Calu3 (cell line): Measurements from ENCODE around the gene ZBTB25. TPM values are rescaled to one million over a fixed set of nuclear protein-coding genes. Genes with fewer than 3 reads are reported as not detected.

Experiments used
- BruUV-seq: library from RNA; stranded (reverse); fragments of 400-500 nt; replicated peaks from 2 replicates; lab custom pipeline; 2021; lab: Mats Ljungman, UMichigan
- CTCF ChIA-PET: fragments of 300-600 bp; sonication (Branson Sonifier 250); formaldehyde crosslinking; loops from one replicate; lab custom pipeline; 2022; ENCODE audit warnings: antibody characterized with exemption; lab: Charles Lee
- DNase-seq: peaks from one replicate; pipeline ENCODE4 v3.0.0; 2022
- H3K27ac Mint-ChIP-seq: one replicate; pipeline ENCODE4 v1.8.0; 2022; ENCODE audit warnings: mixed read lengths; ENCODE audit not compliant: unreplicated experiment
- H3K27me3 Mint-ChIP-seq: one replicate; pipeline ENCODE4 v1.8.0; 2022; ENCODE audit warnings: mixed read lengths; ENCODE audit not compliant: unreplicated experiment
- H3K36me3 Mint-ChIP-seq: one replicate; pipeline ENCODE4 v1.8.0; 2022; ENCODE audit warnings: mild to moderate bottlenecking, moderate library complexity, mixed read lengths; ENCODE audit not compliant: insufficient read depth, unreplicated experiment
- H3K4me1 Mint-ChIP-seq: one replicate; pipeline ENCODE4 v1.8.0; 2022; ENCODE audit warnings: mild to moderate bottlenecking, low read depth, mixed read lengths; ENCODE audit not compliant: unreplicated experiment
- H3K4me3 Mint-ChIP-seq: one replicate; pipeline ENCODE4 v1.8.0; 2022; ENCODE audit warnings: mild to moderate bottlenecking, low read depth, moderate library complexity, mixed read lengths; ENCODE audit not compliant: unreplicated experiment
- H3K9me3 Mint-ChIP-seq: one replicate; pipeline ENCODE4 v1.8.0; 2022; ENCODE audit warnings: low read depth, mixed read lengths; ENCODE audit not compliant: unreplicated experiment
- intact Hi-C: fragments of 100-400 bp; cut with micrococcal nuclease; formaldehyde crosslinking; loops from one replicate; pipeline ENCODE4 v1.10.0; 2022; ENCODE audit not compliant: unreplicated experiment
- total RNA-seq: library from RNA; stranded (reverse); gene quantifications from 2 replicates; pipeline ENCODE4 v1.2.3, GENCODE V29; 2022
- TF ChIP-seq, protein P1 (sequence below): fragments of 200-600 bp; IDR thresholded peaks from one replicate; pipeline ENCODE4 v1.8.0; 2022; ENCODE audit warnings: antibody characterized with exemption; ENCODE audit not compliant: unreplicated experiment

ZBTB25 gene
- total RNA-seq, 1 experiment from 2014 or later: 11.3 TPM

DNA sequence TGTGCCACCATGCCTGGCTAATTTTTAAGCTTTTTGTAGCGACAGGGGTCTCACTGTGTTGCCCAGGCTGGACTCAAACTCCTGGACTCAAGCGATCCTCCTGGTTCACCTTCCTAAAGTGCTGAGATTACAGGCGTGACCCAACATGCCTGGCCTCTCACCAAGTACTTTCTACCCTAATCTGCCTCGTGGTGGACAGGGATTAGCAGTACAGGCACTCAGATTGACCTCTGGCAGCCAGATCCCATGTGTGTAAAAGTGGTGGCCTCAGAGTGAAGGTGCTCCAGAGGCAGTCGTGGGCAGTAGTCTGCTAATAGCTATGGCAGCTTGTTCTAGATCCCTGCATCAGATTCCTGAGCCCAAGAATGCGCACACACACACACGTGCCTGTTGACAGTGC is 84.6 kb downstream of the ZBTB25 start:
- intact Hi-C loops: no loop called here
- H3K36me3 Mint-ChIP-seq: peaks cover 34% of the 10 kb centered on the region
- no TSS peak for BruUV-seq
- H3K4me3 Mint-ChIP-seq: no peak overlapping the region
- H3K27ac Mint-ChIP-seq: no peak overlapping the region
- no peaks in the 10 kb centered on the region for H3K27me3 Mint-ChIP-seq
- CTCF ChIA-PET: interaction anchor here (0.6 to 0.7 kb wide), 2 partner anchors 60 to 63 kb away, joined by 3 to 5 read pairs; no protein-coding TSS in a partner anchor
- no peak for DNase-seq
- H3K9me3 Mint-ChIP-seq: no peaks in the 10 kb centered on the region
- peaks cover 8% of the 10 kb centered on the region for H3K4me1 Mint-ChIP-seq
- TF ChIP-seq, protein P1, sequence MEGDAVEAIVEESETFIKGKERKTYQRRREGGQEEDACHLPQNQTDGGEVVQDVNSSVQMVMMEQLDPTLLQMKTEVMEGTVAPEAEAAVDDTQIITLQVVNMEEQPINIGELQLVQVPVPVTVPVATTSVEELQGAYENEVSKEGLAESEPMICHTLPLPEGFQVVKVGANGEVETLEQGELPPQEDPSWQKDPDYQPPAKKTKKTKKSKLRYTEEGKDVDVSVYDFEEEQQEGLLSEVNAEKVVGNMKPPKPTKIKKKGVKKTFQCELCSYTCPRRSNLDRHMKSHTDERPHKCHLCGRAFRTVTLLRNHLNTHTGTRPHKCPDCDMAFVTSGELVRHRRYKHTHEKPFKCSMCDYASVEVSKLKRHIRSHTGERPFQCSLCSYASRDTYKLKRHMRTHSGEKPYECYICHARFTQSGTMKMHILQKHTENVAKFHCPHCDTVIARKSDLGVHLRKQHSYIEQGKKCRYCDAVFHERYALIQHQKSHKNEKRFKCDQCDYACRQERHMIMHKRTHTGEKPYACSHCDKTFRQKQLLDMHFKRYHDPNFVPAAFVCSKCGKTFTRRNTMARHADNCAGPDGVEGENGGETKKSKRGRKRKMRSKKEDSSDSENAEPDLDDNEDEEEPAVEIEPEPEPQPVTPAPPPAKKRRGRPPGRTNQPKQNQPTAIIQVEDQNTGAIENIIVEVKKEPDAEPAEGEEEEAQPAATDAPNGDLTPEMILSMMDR: no peak

DNA sequence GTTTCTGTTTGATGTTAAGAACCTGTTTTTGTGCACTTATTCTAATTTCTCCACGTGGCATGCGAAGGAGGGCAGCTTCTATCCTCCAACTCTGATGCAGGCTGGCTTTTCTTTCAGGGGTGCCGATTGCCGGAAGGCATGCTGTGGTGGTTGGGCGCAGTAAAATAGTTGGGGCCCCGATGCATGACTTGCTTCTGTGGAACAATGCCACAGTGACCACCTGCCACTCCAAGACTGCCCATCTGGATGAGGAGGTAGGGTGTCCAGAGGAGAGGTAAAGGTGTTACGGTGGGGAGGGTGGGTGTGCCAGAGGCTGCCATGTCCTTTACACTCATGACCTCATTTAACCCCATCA is 85.9 kb downstream of the ZBTB25 start:
- Mint-ChIP-seq H3K4me3 (no peak overlapping the region), H3K4me1 (peaks cover 8% of the 10 kb centered on the region), H3K27ac (no peak overlapping the region), H3K27me3 (no peaks in the 10 kb centered on the region), H3K9me3 (no peaks in the 10 kb centered on the region), H3K36me3 (peaks cover 28% of the 10 kb centered on the region)
- CTCF ChIA-PET: no interaction called here
- intact Hi-C loops: no loop called here
- no peak for DNase-seq
- TF ChIP-seq, protein P1: no peak
- BruUV-seq: no TSS peak

GRCh38 chr14:64417055-64417770 is 86.4 kb downstream of the ZBTB25 start:
- Mint-ChIP-seq H3K4me1 (peaks cover 8% of the 10 kb centered on the region), H3K9me3 (no peaks in the 10 kb centered on the region), H3K27me3 (no peaks in the 10 kb centered on the region), H3K27ac (no peak overlapping the region), H3K4me3 (no peak overlapping the region), H3K36me3 (peaks cover 28% of the 10 kb centered on the region)
- no TSS peak for BruUV-seq
- intact Hi-C loops: no loop called here
- DNase-seq: no peak
- CTCF ChIA-PET: no interaction called here
- TF ChIP-seq, protein P1: no peak

DNA sequence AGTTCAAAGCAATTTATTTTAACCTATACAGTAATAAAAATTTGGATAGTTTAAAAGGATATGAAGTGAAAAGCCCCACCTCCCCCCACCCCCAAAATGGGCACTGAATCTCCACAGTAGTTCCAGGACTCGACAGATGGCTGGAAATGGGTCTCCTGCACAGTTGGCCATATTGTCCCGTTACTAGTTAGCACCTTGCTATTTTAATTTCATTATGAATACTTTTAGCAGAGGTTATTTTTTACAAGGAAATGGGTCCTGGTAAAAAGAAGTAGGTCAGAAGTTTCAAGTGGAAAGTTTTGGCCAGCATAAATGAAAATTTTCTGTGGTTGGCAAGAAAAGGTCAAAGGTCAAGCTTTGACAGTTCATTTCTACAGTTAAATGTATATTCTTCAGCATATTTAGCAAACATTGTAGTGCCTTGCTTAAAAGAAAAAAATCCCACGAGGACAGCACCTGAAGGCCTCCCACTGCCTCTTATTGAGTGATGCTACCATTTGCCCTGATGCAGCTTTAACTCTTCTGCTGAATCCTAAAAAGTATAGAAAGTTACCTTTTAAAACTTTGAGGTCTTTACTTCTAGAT is 87.2 kb downstream of the ZBTB25 start:
- no TSS peak for BruUV-seq
- TF ChIP-seq, protein P1: no peak
- CTCF ChIA-PET: interaction anchor here (0.6 kb wide), 1 partner anchor 19 kb away, joined by 3 read pairs; no protein-coding TSS in a partner anchor

More for the DNA sequence above, 87.2 kb downstream of the ZBTB25 start:
- Mint-ChIP-seq H3K27me3 (no peaks in the 10 kb centered on the region), H3K27ac (no peak overlapping the region), H3K4me3 (no peak overlapping the region), H3K36me3 (peaks cover 35% of the 10 kb centered on the region), H3K4me1 (peaks cover 8% of the 10 kb centered on the region), H3K9me3 (no peaks in the 10 kb centered on the region)
- intact Hi-C loops: no loop called here
- no peak for DNase-seq
